ENCODE results near the gene PPP3CA. TPM values are rescaled to one million over a fixed set of nuclear protein-coding genes. Genes with fewer than 3 reads are reported as not detected.

The PPP3CA gene
- total RNA-seq, 1 experiment from 2014 or later = 31.0 TPM

DNA sequence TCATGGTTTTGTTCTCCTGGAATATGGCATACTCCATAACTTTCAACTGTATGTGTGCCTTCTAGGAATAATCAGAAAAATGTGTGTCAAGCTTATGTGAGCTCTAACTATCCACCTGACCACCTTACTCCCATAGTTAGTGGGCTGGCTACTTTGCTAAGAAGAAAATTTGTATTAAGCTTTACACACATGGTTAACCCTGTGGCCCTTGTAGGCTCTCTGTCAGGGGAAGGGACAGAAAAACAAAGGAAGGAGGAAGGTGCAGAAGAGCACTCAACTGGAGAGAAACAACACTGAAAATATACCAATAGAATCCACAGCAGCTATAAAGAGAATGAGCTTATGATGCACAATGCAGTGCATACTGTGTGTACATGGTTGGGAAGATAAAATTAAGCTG lies 84.6 kb downstream of the PPP3CA start:
- H3K4me3 ChIP-seq (ENCODE audit: low read depth in 2 of 2, low read length in 2 of 2) = no peak overlapping the region
- TF ChIP-seq, protein P1, sequence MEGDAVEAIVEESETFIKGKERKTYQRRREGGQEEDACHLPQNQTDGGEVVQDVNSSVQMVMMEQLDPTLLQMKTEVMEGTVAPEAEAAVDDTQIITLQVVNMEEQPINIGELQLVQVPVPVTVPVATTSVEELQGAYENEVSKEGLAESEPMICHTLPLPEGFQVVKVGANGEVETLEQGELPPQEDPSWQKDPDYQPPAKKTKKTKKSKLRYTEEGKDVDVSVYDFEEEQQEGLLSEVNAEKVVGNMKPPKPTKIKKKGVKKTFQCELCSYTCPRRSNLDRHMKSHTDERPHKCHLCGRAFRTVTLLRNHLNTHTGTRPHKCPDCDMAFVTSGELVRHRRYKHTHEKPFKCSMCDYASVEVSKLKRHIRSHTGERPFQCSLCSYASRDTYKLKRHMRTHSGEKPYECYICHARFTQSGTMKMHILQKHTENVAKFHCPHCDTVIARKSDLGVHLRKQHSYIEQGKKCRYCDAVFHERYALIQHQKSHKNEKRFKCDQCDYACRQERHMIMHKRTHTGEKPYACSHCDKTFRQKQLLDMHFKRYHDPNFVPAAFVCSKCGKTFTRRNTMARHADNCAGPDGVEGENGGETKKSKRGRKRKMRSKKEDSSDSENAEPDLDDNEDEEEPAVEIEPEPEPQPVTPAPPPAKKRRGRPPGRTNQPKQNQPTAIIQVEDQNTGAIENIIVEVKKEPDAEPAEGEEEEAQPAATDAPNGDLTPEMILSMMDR (IDR thresholded peaks at IDR 0.05) = no peak
- TF ChIP-seq SIN3A (IDR thresholded peaks at IDR 0.05; ENCODE audit: borderline replicate concordance, insufficient read depth, low read depth, low read length) (no peak), TCF7L2 (IDR thresholded peaks at IDR 0.05; ENCODE audit: low read depth, low read length) (no peak), POLR2AphosphoS5 (IDR thresholded peaks at IDR 0.05; ENCODE audit: low read depth, low read length) (no peak)
- TF ChIP-seq, protein P2, sequence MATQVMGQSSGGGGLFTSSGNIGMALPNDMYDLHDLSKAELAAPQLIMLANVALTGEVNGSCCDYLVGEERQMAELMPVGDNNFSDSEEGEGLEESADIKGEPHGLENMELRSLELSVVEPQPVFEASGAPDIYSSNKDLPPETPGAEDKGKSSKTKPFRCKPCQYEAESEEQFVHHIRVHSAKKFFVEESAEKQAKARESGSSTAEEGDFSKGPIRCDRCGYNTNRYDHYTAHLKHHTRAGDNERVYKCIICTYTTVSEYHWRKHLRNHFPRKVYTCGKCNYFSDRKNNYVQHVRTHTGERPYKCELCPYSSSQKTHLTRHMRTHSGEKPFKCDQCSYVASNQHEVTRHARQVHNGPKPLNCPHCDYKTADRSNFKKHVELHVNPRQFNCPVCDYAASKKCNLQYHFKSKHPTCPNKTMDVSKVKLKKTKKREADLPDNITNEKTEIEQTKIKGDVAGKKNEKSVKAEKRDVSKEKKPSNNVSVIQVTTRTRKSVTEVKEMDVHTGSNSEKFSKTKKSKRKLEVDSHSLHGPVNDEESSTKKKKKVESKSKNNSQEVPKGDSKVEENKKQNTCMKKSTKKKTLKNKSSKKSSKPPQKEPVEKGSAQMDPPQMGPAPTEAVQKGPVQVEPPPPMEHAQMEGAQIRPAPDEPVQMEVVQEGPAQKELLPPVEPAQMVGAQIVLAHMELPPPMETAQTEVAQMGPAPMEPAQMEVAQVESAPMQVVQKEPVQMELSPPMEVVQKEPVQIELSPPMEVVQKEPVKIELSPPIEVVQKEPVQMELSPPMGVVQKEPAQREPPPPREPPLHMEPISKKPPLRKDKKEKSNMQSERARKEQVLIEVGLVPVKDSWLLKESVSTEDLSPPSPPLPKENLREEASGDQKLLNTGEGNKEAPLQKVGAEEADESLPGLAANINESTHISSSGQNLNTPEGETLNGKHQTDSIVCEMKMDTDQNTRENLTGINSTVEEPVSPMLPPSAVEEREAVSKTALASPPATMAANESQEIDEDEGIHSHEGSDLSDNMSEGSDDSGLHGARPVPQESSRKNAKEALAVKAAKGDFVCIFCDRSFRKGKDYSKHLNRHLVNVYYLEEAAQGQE (IDR thresholded peaks at IDR 0.05; ENCODE audit: insufficient read depth in 1 of 2, low read depth in 2 of 2, low read length in 1 of 2) = no peak
- ATAC-seq (no peak), DNase-seq (ENCODE audit: low read depth, low spot score) (no peak)
- in situ Hi-C loops (cut with HindIII; ENCODE audit: low pct_unique_long_range_greater_than_20kb, low sequenced_read_pairs) = no loop called here
- H3K27ac ChIP-seq (ENCODE audit: low read length) = no peak overlapping the region
- ChIA-PET CTCF (no interaction called here), POLR2A (no interaction called here)
- no peaks in the 10 kb centered on the region for H3K27me3 ChIP-seq (ENCODE audit: control insufficient read depth, insufficient read depth, low read length)
- H3K36me3 ChIP-seq (ENCODE audit: control insufficient read depth, insufficient read depth, low read length) = no peaks in the 10 kb centered on the region
- intact Hi-C loops (cut with micrococcal nuclease; ENCODE audit: unreplicated experiment) = no loop called here
- BruUV-seq (replicated peaks) = no TSS peak
- H3K4me1 ChIP-seq (ENCODE audit: control insufficient read depth, insufficient read depth, low read length) = no peaks in the 10 kb centered on the region
- H3K9me3 ChIP-seq (ENCODE audit: control insufficient read depth, insufficient read depth, low read depth, low read length) = no peaks in the 10 kb centered on the region

DNA sequence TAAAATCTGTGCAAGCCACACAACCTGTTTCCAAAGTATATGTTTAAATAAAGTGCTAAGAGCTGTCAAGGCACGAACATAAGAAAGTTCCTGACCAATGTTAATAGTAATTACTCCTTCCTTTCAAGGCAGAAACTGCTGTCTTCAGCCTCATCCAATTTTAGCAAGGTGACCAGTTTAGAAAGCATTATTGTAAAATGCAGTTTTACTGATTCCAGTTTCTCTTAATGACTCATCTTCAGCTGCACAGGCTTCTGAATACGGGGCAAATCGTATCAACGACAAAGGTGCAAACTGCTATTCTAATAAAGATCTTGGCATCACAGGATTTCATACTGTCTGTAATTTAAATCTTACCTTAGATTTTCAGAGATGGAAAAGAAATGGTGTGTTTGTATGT lies 87.5 kb downstream of the PPP3CA start:
- Histone ChIP-seq H3K27me3 (ENCODE audit: control insufficient read depth, insufficient read depth, low read length) (no peaks in the 10 kb centered on the region), H3K4me3 (ENCODE audit: low read depth in 2 of 2, low read length in 2 of 2) (no peak overlapping the region), H3K9me3 (ENCODE audit: control insufficient read depth, insufficient read depth, low read depth, low read length) (no peaks in the 10 kb centered on the region), H3K27ac (ENCODE audit: low read length) (no peak overlapping the region), H3K4me1 (ENCODE audit: control insufficient read depth, insufficient read depth, low read length) (no peaks in the 10 kb centered on the region), H3K36me3 (ENCODE audit: control insufficient read depth, insufficient read depth, low read length) (no peaks in the 10 kb centered on the region)
- no peak for ATAC-seq
- ChIA-PET POLR2A (no interaction called here), CTCF (no interaction called here)
- BruUV-seq (replicated peaks) = no TSS peak
- intact Hi-C loops (cut with micrococcal nuclease; ENCODE audit: unreplicated experiment) = no loop called here
- TF ChIP-seq POLR2AphosphoS5 (IDR thresholded peaks at IDR 0.05; ENCODE audit: low read depth, low read length) (no peak), SIN3A (IDR thresholded peaks at IDR 0.05; ENCODE audit: borderline replicate concordance, insufficient read depth, low read depth, low read length) (no peak), TCF7L2 (IDR thresholded peaks at IDR 0.05; ENCODE audit: low read depth, low read length) (no peak)
- TF ChIP-seq, protein P2 (IDR thresholded peaks at IDR 0.05; ENCODE audit: insufficient read depth in 1 of 2, low read depth in 2 of 2, low read length in 1 of 2) = no peak
- TF ChIP-seq, protein P1 (IDR thresholded peaks at IDR 0.05) = no peak
- no peak for DNase-seq (ENCODE audit: low read depth, low spot score)
- in situ Hi-C loops (cut with HindIII; ENCODE audit: low pct_unique_long_range_greater_than_20kb, low sequenced_read_pairs) = no loop called here
